Stomach (tissue), 9 donors: ENCODE results near the gene VSIG10L. TPM values are rescaled to one million over a fixed set of nuclear protein-coding genes. Genes with fewer than 3 reads are reported as not detected.

Experiments used
- DNase-seq, 2 donors: peaks; one replicate each; pipeline versions ENCODE4 v3.0.0 to v3.0.0-alpha.2; 2013 to 2019
- H3K27ac ChIP-seq, 5 donors: fragments of 200-600 bp in 4 of 5; sonication (generic) in 4 of 5; one replicate each; pipeline ENCODE4 v1.5.1; 2013 to 2019; ENCODE audit warnings: mild to moderate bottlenecking in 1 of 5, moderate library complexity in 1 of 5
- H3K27me3 ChIP-seq, 3 donors: fragments of 200-600 bp; sonication (generic); one replicate each; pipeline ENCODE4 v1.5.1; 2017 to 2019; ENCODE audit warnings: mixed run types in 1 of 3
- H3K36me3 ChIP-seq, 4 donors: fragments of 200-600 bp; sonication (generic); 1 replicate in 3 of 4; 2 replicates in 1 of 4; pipeline ENCODE4 v1.5.1; 2016 to 2019
- H3K4me1 ChIP-seq, 4 donors: fragments of 200-600 bp; sonication (generic); one replicate each; pipeline ENCODE4 v1.5.1; 2016 to 2019
- H3K4me3 ChIP-seq, 4 donors: fragments of 200-600 bp; sonication (generic) in 3 of 4; one replicate each; pipeline ENCODE4 v1.5.1; 2016 to 2019; ENCODE audit warnings: mild to moderate bottlenecking in 1 of 4
- H3K9me3 ChIP-seq, 4 donors: fragments of 200-600 bp; sonication (generic); one replicate each; pipeline ENCODE4 v1.5.1; 2016 to 2019
- CTCF ChIP-seq, 7 experiments: fragments of 450-650 bp in 4 of 7; fragments of 200-600 bp in 3 of 7; sonication (generic) in 3 of 7; IDR thresholded peaks; one replicate each; pipeline ENCODE4 v1.5.1; 2016 to 2019; ENCODE audit warnings: antibody characterized with exemption in 7 of 7, control low read depth in 2 of 7, mild to moderate bottlenecking in 1 of 7
- EP300 ChIP-seq: sonication (generic); formaldehyde crosslinking; IDR thresholded peaks from one replicate; pipeline ENCODE4 v1.6.1; 2017; ENCODE audit warnings: antibody characterized with exemption
- POLR2A ChIP-seq, 4 donors: fragments of 450-650 bp; IDR thresholded peaks; one replicate each; pipeline ENCODE4 v1.6.1; 2016; ENCODE audit warnings: antibody characterized with exemption in 4 of 4, control low read depth in 2 of 4, mild to moderate bottlenecking in 1 of 4, moderate library complexity in 1 of 4
- POLR2AphosphoS5 ChIP-seq, 3 donors: sonication (generic); formaldehyde crosslinking; IDR thresholded peaks; one replicate each; pipeline ENCODE4 v1.6.1; 2016; ENCODE audit warnings: antibody characterized with exemption in 3 of 3
- whole genome bisulfite sequencing, 5 donors: extraction: QIAGEN DNeasy Blood & Tissue Kit in 3 of 5; methylation state at CpG; one replicate each; pipeline versions ENCODE4 v1.1.5 to v1.1.7; 2013 to 2018; 5-methylcytosine and 5-hydroxymethylcytosine counted together
- intact Hi-C: fragments of 100-400 bp; cut with DNase I; formaldehyde crosslinking; loops from one replicate; pipeline ENCODE4 v1.15.1; 2023; ENCODE audit warnings: low total_unique reads
- polyA plus RNA-seq, 3 donors: library from polyadenylated mRNA; stranded (reverse); fragments of 200-250 nt; gene quantifications; one replicate each; pipeline ENCODE4 v1.2.3, GENCODE V29; 2013
- total RNA-seq, 5 donors: library from RNA; depleted of rRNA; stranded (reverse); fragments of >200 nt; gene quantifications; one replicate each; pipeline versions ENCODE4 v1.1.0 to v1.2.3, GENCODE V29; 2014 to 2016
- donor health status: healthy with polysubstance abuse.
- donor health status: Bipolar disorder and iron deficiency.
- donor health status: healthy.

The VSIG10L gene
- total and polyA plus RNA-seq, 8 donors: 0.29 to 39.6 (median 1.1) TPM; not detected in 3

DNA sequence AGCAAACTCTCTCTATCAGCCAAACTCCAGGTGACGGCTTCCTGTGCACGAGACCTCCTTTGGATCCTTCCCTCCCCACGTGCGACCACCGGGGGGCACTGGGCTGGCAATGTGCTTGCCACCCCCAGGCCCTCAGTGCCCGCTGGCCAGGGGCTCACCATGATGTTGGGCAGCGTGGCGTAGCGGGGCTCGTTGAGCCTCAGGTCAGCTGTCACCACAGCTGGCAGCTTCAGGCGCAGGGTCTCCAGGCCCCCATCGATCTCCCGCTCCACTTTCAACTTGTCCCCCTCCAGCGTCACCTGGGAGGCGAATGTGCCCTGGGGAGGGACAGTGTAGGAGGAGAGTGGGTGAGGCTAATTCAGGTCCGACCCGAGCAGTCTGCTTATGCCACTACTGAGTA, 4.8 kb upstream of the VSIG10L start:
- 88 to 93% (median 90%) methylated on average over 12 to 17 of the region's 17 CpGs for WGBS, 5 donors
- Histone ChIP-seq H3K27ac (no peak overlapping the region), H3K36me3 (peaks cover 27 to 75% (median 69%) of the 10 kb centered on the region in 4 donors), H3K27me3 (no peaks in the 10 kb centered on the region), H3K9me3 (no peaks in the 10 kb centered on the region), H3K4me1 (no peaks in the 10 kb centered on the region), H3K4me3 (no peak overlapping the region)
- DNase-seq: no peak
- intact Hi-C loops: no loop called here
- no peak for TF ChIP-seq POLR2A (IDR thresholded peaks at IDR 0.05)
- no peak for TF ChIP-seq CTCF (IDR thresholded peaks at IDR 0.05)
- TF ChIP-seq EP300: no peak
- TF ChIP-seq POLR2AphosphoS5 (IDR thresholded peaks at IDR 0.05): no peak

- Histone ChIP-seq H3K27ac (no peak overlapping the region), H3K9me3 (no peaks in the 10 kb centered on the region), H3K4me1 (peaks cover 0 to 11% (median 9%) of the 10 kb centered on the region in 4 donors), H3K27me3 (peaks cover 0 to 5% (median 0%) of the 10 kb centered on the region in 3 donors), H3K36me3 (peaks cover 14 to 59% (median 53%) of the 10 kb centered on the region in 4 donors), H3K4me3 (no peak overlapping the region)
- intact Hi-C loops: no loop called here
- no peak for TF ChIP-seq EP300
- no peak for TF ChIP-seq POLR2AphosphoS5 (IDR thresholded peaks at IDR 0.05)
- TF ChIP-seq POLR2A (IDR thresholded peaks at IDR 0.05): no peak
- 91 to 97% (median 95%) methylated on average over 7 to 9 of the region's 9 CpGs for WGBS, 5 donors
- DNase-seq: no peak
Observed at GRCh38 chr19:51345076-51345620, 3.2 kb upstream of the VSIG10L start.

DNA sequence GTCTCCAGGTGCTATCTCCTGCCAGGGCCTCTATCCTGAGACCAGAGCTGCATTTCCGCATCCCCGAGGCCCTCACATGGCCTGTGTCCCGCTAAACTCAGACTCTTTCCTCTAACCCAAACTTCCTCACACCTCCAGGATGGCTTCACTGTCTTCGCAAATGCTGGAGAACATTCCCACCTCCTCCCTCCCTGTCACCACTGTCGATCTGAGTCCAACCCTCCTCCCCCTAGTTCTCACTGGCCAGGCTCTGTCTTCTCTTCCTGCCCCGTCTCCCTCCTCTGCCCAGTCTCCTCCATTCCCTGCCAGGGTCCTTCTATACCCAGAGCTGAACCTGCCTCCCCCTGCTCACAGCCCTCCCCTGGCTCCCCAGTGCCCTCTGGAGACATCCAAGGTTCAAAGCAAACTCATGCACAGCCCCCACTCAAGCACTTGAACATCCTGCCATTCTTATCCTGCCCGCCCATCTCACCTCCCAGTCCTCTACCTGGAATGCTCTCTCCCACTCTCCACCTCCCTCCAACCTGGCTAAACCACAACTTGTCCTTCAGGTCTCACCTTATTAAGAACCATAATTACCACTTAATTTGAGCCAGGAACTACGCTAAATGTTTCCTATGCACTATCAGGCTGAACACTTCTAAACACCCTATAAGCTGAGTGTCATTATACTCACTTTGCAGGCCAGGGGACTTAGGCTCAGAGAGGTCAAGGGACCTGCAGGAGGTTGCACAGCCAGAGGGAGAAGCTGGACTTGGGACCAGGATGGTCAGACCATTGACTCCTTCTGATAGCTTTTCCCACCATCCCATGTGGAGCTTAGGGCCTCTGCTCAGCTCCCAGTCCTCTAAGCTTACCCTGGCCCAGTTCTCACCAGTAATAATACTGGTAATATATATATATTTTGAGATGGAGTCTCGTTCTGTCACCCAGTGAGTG, 961 bp upstream of the VSIG10L start:
- H3K27ac ChIP-seq: no peak overlapping the region
- no peaks in the 10 kb centered on the region for H3K9me3 ChIP-seq
- WGBS, 5 donors: 39 to 52% (median 49%) methylated on average over 9 of the region's 9 CpGs
- H3K4me3 ChIP-seq: no peak overlapping the region
- peaks cover 8 to 27% (median 24%) of the 10 kb centered on the region in 4 donors for H3K4me1 ChIP-seq
- no peak for TF ChIP-seq POLR2A (IDR thresholded peaks at IDR 0.05)
- TF ChIP-seq EP300: no peak
- no peak for TF ChIP-seq CTCF (IDR thresholded peaks at IDR 0.05)
- no peak for TF ChIP-seq POLR2AphosphoS5 (IDR thresholded peaks at IDR 0.05)
- DNase-seq: no peak
- peaks cover 11 to 41% (median 34%) of the 10 kb centered on the region in 4 donors for H3K36me3 ChIP-seq
- intact Hi-C loops: no loop called here
- peaks cover 0 to 5% (median 0%) of the 10 kb centered on the region in 3 donors for H3K27me3 ChIP-seq

- Histone ChIP-seq H3K9me3 (no peaks in the 10 kb centered on the region), H3K36me3 (peaks cover 3 to 23% (median 16%) of the 10 kb centered on the region in 4 donors), H3K27me3 (peaks cover 0 to 5% (median 0%) of the 10 kb centered on the region in 3 donors), H3K4me1 (peaks cover 8 to 27% (median 24%) of the 10 kb centered on the region in 4 donors), H3K27ac (peak overlapping the region in 1 of 5 donors; percentile 87), H3K4me3 (no peak overlapping the region)
- 90 to 95% (median 93%) methylated on average over 10 to 18 of the region's 18 CpGs for WGBS, 5 donors
- intact Hi-C loops: no loop called here
- no peak for TF ChIP-seq POLR2AphosphoS5 (IDR thresholded peaks at IDR 0.05)
- no peak for TF ChIP-seq POLR2A (IDR thresholded peaks at IDR 0.05)
- no peak for TF ChIP-seq CTCF (IDR thresholded peaks at IDR 0.05)
- TF ChIP-seq EP300: no peak
- peak in 1 of 2 donors; percentile 19 for DNase-seq
Observed at GRCh38 chr19:51341066-51341465, 873 bp downstream of the VSIG10L start.
